ENCODE results near the gene SLC25A34. TPM values are rescaled to one million over a fixed set of nuclear protein-coding genes. Genes with fewer than 3 reads are reported as not detected.

Gene SLC25A34
- total RNA-seq, 1 donor from 2014 or later: 0.26 TPM

DNA sequence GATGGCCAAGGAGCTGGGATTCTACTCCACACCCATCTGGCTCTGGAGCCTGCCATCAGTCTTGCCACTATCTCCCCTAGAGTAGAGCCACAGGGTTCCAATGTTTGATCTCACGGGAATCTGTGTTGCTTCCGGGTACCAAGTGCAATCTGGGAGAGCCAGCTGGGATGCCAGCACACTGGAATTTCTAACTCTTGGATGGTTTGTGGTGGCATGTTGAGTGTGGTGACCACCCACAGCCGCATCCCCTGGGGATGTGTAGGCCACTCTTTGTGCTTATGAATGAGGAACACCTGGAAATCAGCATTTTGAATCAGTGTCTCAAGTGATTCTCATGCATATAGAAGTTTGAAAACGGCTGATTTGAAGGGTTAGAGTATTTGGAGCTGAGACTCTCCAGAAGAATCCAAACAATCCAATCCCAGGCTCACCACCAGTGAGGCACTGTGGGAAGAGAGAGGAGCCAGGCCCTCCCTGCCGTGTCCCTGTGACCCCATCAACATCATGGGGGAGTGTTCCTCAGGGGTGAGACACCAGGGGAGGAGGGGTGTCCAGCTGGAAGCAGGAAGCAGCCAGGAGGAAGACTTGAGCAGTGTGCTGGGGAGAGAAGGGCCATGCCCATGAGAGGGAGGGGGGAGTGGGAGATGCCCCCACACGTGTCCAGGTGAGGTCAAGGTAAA, 35.9 kb downstream of the SLC25A34 start:
- DNase-seq (ENCODE audit: low read depth in 2 of 2): no peak

- no peak for DNase-seq (ENCODE audit: low read depth in 2 of 2)
These were observed 39.6 kb downstream of the SLC25A34 start for GRCh38 chr1:15775706-15776105.

DNA sequence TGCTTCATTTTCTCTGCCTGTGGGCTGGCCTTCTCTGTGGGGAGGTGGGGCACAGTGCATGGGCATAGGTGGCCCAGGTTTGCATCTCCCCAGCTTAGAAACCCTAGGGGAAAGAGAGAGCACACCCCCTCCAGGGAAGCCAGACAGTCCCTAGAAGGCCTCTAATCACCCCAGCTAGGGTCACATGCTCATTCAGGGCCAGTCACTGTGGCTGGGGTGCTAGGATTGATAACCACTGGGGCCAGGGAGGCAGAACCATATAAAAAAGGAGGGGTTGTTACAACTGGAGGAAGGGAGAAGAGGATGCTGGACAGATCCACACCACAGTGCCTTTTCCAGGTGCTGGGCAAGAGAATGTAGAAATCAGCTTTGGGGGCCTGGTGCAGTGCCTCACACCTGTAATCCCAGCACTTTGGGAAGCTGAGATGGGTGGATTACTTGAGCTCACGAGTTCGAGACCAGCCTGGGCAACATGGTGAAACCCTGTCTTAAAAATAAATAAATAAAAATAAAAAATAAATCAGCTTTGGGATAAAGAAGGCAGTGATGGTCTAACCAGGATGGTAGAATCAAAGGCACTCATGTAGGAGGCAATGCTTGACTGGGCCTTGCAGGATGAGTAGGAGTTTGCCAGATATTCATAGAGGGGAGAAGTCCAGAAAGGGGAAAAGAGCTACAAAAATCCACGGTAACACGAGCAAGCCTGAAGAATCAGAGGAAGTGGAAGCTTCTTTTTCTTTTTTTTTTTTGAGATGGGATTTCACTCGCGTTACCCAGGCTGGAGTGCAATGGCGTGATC, 42.0 kb downstream of the SLC25A34 start:
- DNase-seq (ENCODE audit: low read depth in 2 of 2): no peak

DNA sequence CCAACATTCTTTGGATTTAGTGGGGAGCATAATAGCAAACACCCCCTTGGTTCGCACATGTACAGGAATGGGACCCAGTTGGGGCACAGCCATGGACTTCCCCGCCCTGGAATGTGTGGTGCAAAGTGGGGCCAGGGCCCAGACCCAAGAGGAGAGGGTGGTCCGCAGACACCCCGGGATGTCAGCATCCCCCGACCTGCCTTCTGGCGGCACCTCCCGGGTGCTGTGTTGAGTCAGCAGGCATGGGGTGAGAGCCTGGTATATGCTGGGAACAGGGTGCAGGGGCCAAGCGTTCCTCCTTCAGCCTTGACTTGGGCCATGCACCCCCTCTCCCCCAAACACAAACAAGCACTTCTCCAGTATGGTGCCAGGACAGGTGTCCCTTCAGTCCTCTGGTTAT, 49.6 kb downstream of the SLC25A34 start:
- no peak for DNase-seq (ENCODE audit: low read depth in 2 of 2)

DNA sequence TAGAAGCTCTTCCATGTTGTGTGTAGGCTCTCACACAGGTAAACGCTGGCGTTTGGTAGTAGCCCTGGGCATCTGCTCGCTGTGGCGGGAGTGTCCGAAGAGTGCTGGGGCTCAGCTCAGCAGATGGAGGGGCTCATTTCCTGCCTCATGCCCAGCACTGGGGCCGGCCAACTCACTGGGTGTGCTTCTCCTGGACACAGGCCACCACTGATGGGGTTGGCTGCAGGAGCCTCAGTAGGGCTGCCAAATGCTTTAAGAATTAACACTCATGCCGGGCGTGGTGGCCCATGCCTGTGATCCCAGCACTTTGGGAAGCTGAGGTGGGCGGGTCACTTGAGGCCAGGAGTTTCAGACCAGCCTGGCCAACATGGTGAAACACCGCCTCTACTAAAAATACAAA, 50.5 kb downstream of the SLC25A34 start:
- no peak for DNase-seq (ENCODE audit: low read depth in 2 of 2)

DNA sequence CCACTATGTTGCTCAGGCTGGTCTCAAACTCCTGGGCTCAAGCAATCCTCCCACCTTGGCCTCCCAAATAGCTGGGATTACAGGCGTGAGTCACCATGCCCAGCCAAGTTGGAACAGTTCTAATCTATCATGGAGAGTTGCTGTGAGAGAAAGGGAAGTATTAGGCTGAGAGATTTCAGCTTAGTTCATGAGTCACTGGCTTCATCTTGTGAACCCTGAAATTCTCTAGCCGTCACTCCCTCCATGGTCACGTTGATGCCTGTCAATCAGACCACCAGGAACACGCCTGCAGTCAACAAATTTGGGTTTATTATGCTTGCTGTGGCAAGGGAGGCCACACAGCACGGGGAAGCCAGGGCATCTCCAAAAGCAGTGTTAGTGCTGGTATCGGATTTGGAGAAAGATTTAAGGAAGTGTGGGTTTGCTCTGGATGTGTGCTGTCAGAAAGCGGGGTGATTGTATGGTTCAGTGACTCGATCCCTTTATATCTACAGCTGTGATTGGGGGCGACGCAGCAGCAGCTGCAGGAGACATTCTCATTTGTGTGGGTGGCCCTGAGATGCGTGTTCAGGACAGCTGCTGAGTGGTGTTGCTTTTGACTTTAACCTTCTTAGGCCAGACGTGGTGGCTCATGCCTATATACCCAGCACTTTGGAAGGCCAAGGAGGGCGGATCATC, 52.7 kb downstream of the SLC25A34 start:
- DNase-seq (ENCODE audit: low read depth in 2 of 2): peak in 1 of 2 donors; percentile 39

Other genes with a start within 250 kb of the SLC25A34 start
- 3.2 and 3.5 TPM in 2 replicates for gene CASP9, start 212.0 kb upstream of the SLC25A34 start, total RNA-seq
- 9.1 and 11.8 TPM in 2 replicates for gene DNAJC16, start 209.4 kb upstream of the SLC25A34 start, total RNA-seq
- 0.38 and 0.90 TPM in 2 replicates for gene AGMAT, start 151.2 kb upstream of the SLC25A34 start, total RNA-seq
- gene DDI2, start 118.8 kb upstream of the SLC25A34 start, total RNA-seq: 13.0 and 20.1 TPM in 2 replicates
- 40.1 and 60.6 TPM in 2 replicates for gene PLEKHM2, start 51.9 kb upstream of the SLC25A34 start, total RNA-seq
- gene TMEM82, start 6.2 kb downstream of the SLC25A34 start, total RNA-seq: 0.13 TPM in 1 of 2 replicates, not detected in the other
- gene FBLIM1, start 22.5 kb downstream of the SLC25A34 start, total RNA-seq: 136 and 174 TPM in 2 replicates
- 0.76 and 4.0 TPM in 2 replicates for gene UQCRHL, start 71.4 kb downstream of the SLC25A34 start, total RNA-seq
- gene SPEN, start 111.4 kb downstream of the SLC25A34 start, total RNA-seq: 10.8 and 12.5 TPM in 2 replicates
- gene ZBTB17, start 239.8 kb downstream of the SLC25A34 start, total RNA-seq: 33.5 and 38.4 TPM in 2 replicates

All from dermis microvascular lymphatic vessel endothelial cell (primary cell).